ENCODE results near the gene NCKAP5.

The NCKAP5 gene

GRCh38 chr2:133109772-133110171 lies 458.5 kb downstream of the NCKAP5 start:
- Histone ChIP-seq H3K27ac (ENCODE audit: low read depth, low read length) (no peak overlapping the region), H3K9ac (ENCODE audit: low read depth in 1 of 2, low read length in 2 of 2) (no peak overlapping the region)

GRCh38 chr2:133107058-133107815 lies 461.0 kb downstream of the NCKAP5 start:
- H3K36me3 ChIP-seq (ENCODE audit: control insufficient read depth in 1 of 2, insufficient read depth in 2 of 2, low read length in 2 of 2) = no peaks in the 10 kb centered on the region
- H3K27me3 ChIP-seq (ENCODE audit: control insufficient read depth in 1 of 2, insufficient read depth in 2 of 2, low read length in 2 of 2) = no peaks in the 10 kb centered on the region
- H3K27ac ChIP-seq (ENCODE audit: low read depth, low read length) = no peak overlapping the region
- no peak overlapping the region for H3K9ac ChIP-seq (ENCODE audit: low read depth in 1 of 2, low read length in 2 of 2)
- no peaks in the 10 kb centered on the region for H3K9me3 ChIP-seq (ENCODE audit: control insufficient read depth in 1 of 2, low read length in 2 of 2)
- H3K4me1 ChIP-seq (ENCODE audit: control insufficient read depth in 1 of 2, insufficient read depth in 2 of 2, low read length in 2 of 2) = no peaks in the 10 kb centered on the region
- H3K4me3 ChIP-seq (ENCODE audit: low read depth in 1 of 2, low read length in 2 of 2) = no peak overlapping the region

More at GRCh38 chr2:133109772-133110171, 458.5 kb downstream of the NCKAP5 start:
- Histone ChIP-seq H3K9me3 (ENCODE audit: control insufficient read depth in 1 of 2, low read length in 2 of 2) (no peaks in the 10 kb centered on the region), H3K4me1 (ENCODE audit: control insufficient read depth in 1 of 2, insufficient read depth in 2 of 2, low read length in 2 of 2) (no peaks in the 10 kb centered on the region), H3K36me3 (ENCODE audit: control insufficient read depth in 1 of 2, insufficient read depth in 2 of 2, low read length in 2 of 2) (no peaks in the 10 kb centered on the region), H3K27me3 (ENCODE audit: control insufficient read depth in 1 of 2, insufficient read depth in 2 of 2, low read length in 2 of 2) (no peaks in the 10 kb centered on the region), H3K4me3 (ENCODE audit: low read depth in 1 of 2, low read length in 2 of 2) (no peak overlapping the region)

GRCh38 chr2:133104871-133105270 lies 463.4 kb downstream of the NCKAP5 start:
- Histone ChIP-seq H3K36me3 (ENCODE audit: control insufficient read depth in 1 of 2, insufficient read depth in 2 of 2, low read length in 2 of 2) (no peaks in the 10 kb centered on the region), H3K27me3 (ENCODE audit: control insufficient read depth in 1 of 2, insufficient read depth in 2 of 2, low read length in 2 of 2) (no peaks in the 10 kb centered on the region), H3K9me3 (ENCODE audit: control insufficient read depth in 1 of 2, low read length in 2 of 2) (no peaks in the 10 kb centered on the region), H3K27ac (ENCODE audit: low read depth, low read length) (no peak overlapping the region), H3K4me1 (ENCODE audit: control insufficient read depth in 1 of 2, insufficient read depth in 2 of 2, low read length in 2 of 2) (no peaks in the 10 kb centered on the region), H3K4me3 (ENCODE audit: low read depth in 1 of 2, low read length in 2 of 2) (no peak overlapping the region), H3K9ac (ENCODE audit: low read depth in 1 of 2, low read length in 2 of 2) (no peak overlapping the region)

- no peaks in the 10 kb centered on the region for H3K27me3 ChIP-seq (ENCODE audit: control insufficient read depth in 1 of 2, insufficient read depth in 2 of 2, low read length in 2 of 2)
- no peak overlapping the region for H3K27ac ChIP-seq (ENCODE audit: low read depth, low read length)
- H3K36me3 ChIP-seq (ENCODE audit: control insufficient read depth in 1 of 2, insufficient read depth in 2 of 2, low read length in 2 of 2) = no peaks in the 10 kb centered on the region
- H3K9ac ChIP-seq (ENCODE audit: low read depth in 1 of 2, low read length in 2 of 2) = no peak overlapping the region
- no peak overlapping the region for H3K4me3 ChIP-seq (ENCODE audit: low read depth in 1 of 2, low read length in 2 of 2)
- no peaks in the 10 kb centered on the region for H3K9me3 ChIP-seq (ENCODE audit: control insufficient read depth in 1 of 2, low read length in 2 of 2)
- H3K4me1 ChIP-seq (ENCODE audit: control insufficient read depth in 1 of 2, insufficient read depth in 2 of 2, low read length in 2 of 2) = no peaks in the 10 kb centered on the region
Measured at GRCh38 chr2:133098787-133099186, 469.5 kb downstream of the NCKAP5 start.

GRCh38 chr2:133097666-133098065 lies 470.6 kb downstream of the NCKAP5 start:
- Histone ChIP-seq H3K4me3 (ENCODE audit: low read depth in 1 of 2, low read length in 2 of 2) (no peak overlapping the region), H3K27me3 (ENCODE audit: control insufficient read depth in 1 of 2, insufficient read depth in 2 of 2, low read length in 2 of 2) (no peaks in the 10 kb centered on the region), H3K4me1 (ENCODE audit: control insufficient read depth in 1 of 2, insufficient read depth in 2 of 2, low read length in 2 of 2) (no peaks in the 10 kb centered on the region), H3K9ac (ENCODE audit: low read depth in 1 of 2, low read length in 2 of 2) (no peak overlapping the region), H3K9me3 (ENCODE audit: control insufficient read depth in 1 of 2, low read length in 2 of 2) (no peaks in the 10 kb centered on the region), H3K27ac (ENCODE audit: low read depth, low read length) (no peak overlapping the region), H3K36me3 (ENCODE audit: control insufficient read depth in 1 of 2, insufficient read depth in 2 of 2, low read length in 2 of 2) (no peaks in the 10 kb centered on the region)

GRCh38 chr2:133092571-133092970 lies 475.7 kb downstream of the NCKAP5 start:
- no peaks in the 10 kb centered on the region for H3K9me3 ChIP-seq (ENCODE audit: control insufficient read depth in 1 of 2, low read length in 2 of 2)
- H3K4me1 ChIP-seq (ENCODE audit: control insufficient read depth in 1 of 2, insufficient read depth in 2 of 2, low read length in 2 of 2) = no peaks in the 10 kb centered on the region
- no peak overlapping the region for H3K9ac ChIP-seq (ENCODE audit: low read depth in 1 of 2, low read length in 2 of 2)
- H3K4me3 ChIP-seq (ENCODE audit: low read depth in 1 of 2, low read length in 2 of 2) = no peak overlapping the region
- no peaks in the 10 kb centered on the region for H3K27me3 ChIP-seq (ENCODE audit: control insufficient read depth in 1 of 2, insufficient read depth in 2 of 2, low read length in 2 of 2)
- no peaks in the 10 kb centered on the region for H3K36me3 ChIP-seq (ENCODE audit: control insufficient read depth in 1 of 2, insufficient read depth in 2 of 2, low read length in 2 of 2)
- no peak overlapping the region for H3K27ac ChIP-seq (ENCODE audit: low read depth, low read length)

GRCh38 chr2:133090358-133090757 lies 477.9 kb downstream of the NCKAP5 start:
- Histone ChIP-seq H3K9ac (ENCODE audit: low read depth in 1 of 2, low read length in 2 of 2) (no peak overlapping the region), H3K36me3 (ENCODE audit: control insufficient read depth in 1 of 2, insufficient read depth in 2 of 2, low read length in 2 of 2) (no peaks in the 10 kb centered on the region), H3K27me3 (ENCODE audit: control insufficient read depth in 1 of 2, insufficient read depth in 2 of 2, low read length in 2 of 2) (no peaks in the 10 kb centered on the region), H3K9me3 (ENCODE audit: control insufficient read depth in 1 of 2, low read length in 2 of 2) (no peaks in the 10 kb centered on the region), H3K27ac (ENCODE audit: low read depth, low read length) (no peak overlapping the region), H3K4me3 (ENCODE audit: low read depth in 1 of 2, low read length in 2 of 2) (no peak overlapping the region), H3K4me1 (ENCODE audit: control insufficient read depth in 1 of 2, insufficient read depth in 2 of 2, low read length in 2 of 2) (no peaks in the 10 kb centered on the region)

- Histone ChIP-seq H3K4me1 (ENCODE audit: control insufficient read depth in 1 of 2, insufficient read depth in 2 of 2, low read length in 2 of 2) (no peaks in the 10 kb centered on the region), H3K27me3 (ENCODE audit: control insufficient read depth in 1 of 2, insufficient read depth in 2 of 2, low read length in 2 of 2) (no peaks in the 10 kb centered on the region), H3K9me3 (ENCODE audit: control insufficient read depth in 1 of 2, low read length in 2 of 2) (no peaks in the 10 kb centered on the region), H3K4me3 (ENCODE audit: low read depth in 1 of 2, low read length in 2 of 2) (no peak overlapping the region), H3K9ac (ENCODE audit: low read depth in 1 of 2, low read length in 2 of 2) (no peak overlapping the region), H3K27ac (ENCODE audit: low read depth, low read length) (no peak overlapping the region), H3K36me3 (ENCODE audit: control insufficient read depth in 1 of 2, insufficient read depth in 2 of 2, low read length in 2 of 2) (no peaks in the 10 kb centered on the region)
Measured at GRCh38 chr2:133086176-133086575, 482.1 kb downstream of the NCKAP5 start.

- Histone ChIP-seq H3K9me3 (ENCODE audit: control insufficient read depth in 1 of 2, low read length in 2 of 2) (no peaks in the 10 kb centered on the region), H3K9ac (ENCODE audit: low read depth in 1 of 2, low read length in 2 of 2) (no peak overlapping the region), H3K36me3 (ENCODE audit: control insufficient read depth in 1 of 2, insufficient read depth in 2 of 2, low read length in 2 of 2) (no peaks in the 10 kb centered on the region), H3K27ac (ENCODE audit: low read depth, low read length) (no peak overlapping the region), H3K27me3 (ENCODE audit: control insufficient read depth in 1 of 2, insufficient read depth in 2 of 2, low read length in 2 of 2) (no peaks in the 10 kb centered on the region), H3K4me3 (ENCODE audit: low read depth in 1 of 2, low read length in 2 of 2) (no peak overlapping the region), H3K4me1 (ENCODE audit: control insufficient read depth in 1 of 2, insufficient read depth in 2 of 2, low read length in 2 of 2) (no peaks in the 10 kb centered on the region)
Measured at GRCh38 chr2:133085646-133086045, 482.6 kb downstream of the NCKAP5 start.

- H3K4me1 ChIP-seq (ENCODE audit: control insufficient read depth in 1 of 2, insufficient read depth in 2 of 2, low read length in 2 of 2) = no peaks in the 10 kb centered on the region
- no peak overlapping the region for H3K4me3 ChIP-seq (ENCODE audit: low read depth in 1 of 2, low read length in 2 of 2)
Measured at GRCh38 chr2:133082034-133082433, 486.2 kb downstream of the NCKAP5 start.

More at GRCh38 chr2:133082034-133082433, 486.2 kb downstream of the NCKAP5 start:
- Histone ChIP-seq H3K9ac (ENCODE audit: low read depth in 1 of 2, low read length in 2 of 2) (no peak overlapping the region), H3K9me3 (ENCODE audit: control insufficient read depth in 1 of 2, low read length in 2 of 2) (no peaks in the 10 kb centered on the region), H3K27ac (ENCODE audit: low read depth, low read length) (no peak overlapping the region), H3K36me3 (ENCODE audit: control insufficient read depth in 1 of 2, insufficient read depth in 2 of 2, low read length in 2 of 2) (no peaks in the 10 kb centered on the region), H3K27me3 (ENCODE audit: control insufficient read depth in 1 of 2, insufficient read depth in 2 of 2, low read length in 2 of 2) (no peaks in the 10 kb centered on the region)
